GM18517 (cell line): ENCODE data around the gene METRN.

Experiments used
- ATAC-seq: cut with Tn5 transposase; IDR thresholded peaks from one replicate; pipeline ENCODE4 v1.9.1; 2021; ENCODE audit warnings: mild to moderate bottlenecking, moderate library complexity; ENCODE audit not compliant: unreplicated experiment

METRN gene

DNA sequence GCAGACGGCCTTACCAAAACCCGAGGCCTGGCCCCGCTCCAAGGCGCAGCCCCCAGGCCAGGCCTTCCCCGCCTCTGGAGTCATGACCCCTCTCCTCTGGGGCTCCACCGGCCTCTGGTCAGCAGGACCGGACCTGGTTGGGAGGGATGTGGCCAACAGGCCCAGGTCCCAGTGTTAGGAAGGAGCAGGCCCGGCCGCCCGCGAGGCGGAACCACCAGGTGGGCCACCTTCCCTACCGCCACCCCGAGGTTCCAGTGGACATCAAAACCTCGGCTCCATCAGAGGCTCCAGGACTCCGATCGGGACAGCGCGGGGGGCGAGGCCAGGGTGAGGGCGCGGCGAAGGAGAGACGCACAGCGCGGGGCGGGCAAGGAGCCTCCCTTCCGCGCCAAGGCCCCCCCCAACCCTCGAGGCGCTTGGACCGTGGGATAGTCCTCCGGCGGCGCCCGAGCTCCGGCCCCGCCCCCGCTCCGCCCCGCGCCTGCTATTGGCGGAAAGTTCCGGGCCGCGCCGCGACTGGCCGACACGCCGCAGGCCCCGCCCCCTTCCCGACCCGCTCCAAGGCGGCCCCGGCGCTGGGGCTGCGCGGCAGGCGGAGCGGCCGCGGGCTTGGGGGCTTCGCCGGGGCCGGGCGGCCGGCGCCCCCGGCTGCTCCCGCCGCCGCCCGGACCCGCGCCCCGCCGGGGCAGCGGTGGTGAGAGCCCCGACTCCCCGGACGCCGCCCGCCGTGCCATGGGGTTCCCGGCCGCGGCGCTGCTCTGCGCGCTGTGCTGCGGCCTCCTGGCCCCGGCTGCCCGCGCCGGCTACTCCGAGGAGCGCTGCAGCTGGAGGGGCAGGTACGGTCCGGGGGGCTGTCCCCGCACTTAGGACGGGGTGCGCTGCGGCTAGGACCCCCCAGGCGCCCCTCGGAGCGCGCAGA, at the start of gene METRN:
Gene METRN (plus strand): TSS at position 561 of the 919 bp plus-strand sequence. CDS start 172 bp downstream, at position 733.
- no peak for ATAC-seq

DNA sequence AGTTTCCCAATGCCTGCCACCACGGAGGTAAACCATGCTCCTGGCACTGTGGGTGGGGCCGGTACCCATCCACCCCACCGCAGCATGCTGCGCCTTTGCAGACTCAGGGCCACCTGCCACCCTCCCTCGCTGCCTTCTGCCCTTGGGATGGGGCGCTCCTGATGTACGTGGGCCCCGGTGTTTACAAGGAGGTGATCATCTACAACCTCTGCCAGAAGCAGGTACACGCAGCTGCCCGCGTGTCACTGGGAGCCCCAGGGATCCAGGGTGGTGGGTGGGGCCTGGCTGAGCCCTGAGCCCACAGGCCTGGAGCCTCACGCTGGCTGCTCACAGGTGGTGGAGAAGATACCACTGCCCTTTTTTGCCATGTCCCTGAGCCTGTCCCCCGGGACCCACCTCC, 48.3 kb upstream of the METRN start:
- ATAC-seq = no peak

DNA sequence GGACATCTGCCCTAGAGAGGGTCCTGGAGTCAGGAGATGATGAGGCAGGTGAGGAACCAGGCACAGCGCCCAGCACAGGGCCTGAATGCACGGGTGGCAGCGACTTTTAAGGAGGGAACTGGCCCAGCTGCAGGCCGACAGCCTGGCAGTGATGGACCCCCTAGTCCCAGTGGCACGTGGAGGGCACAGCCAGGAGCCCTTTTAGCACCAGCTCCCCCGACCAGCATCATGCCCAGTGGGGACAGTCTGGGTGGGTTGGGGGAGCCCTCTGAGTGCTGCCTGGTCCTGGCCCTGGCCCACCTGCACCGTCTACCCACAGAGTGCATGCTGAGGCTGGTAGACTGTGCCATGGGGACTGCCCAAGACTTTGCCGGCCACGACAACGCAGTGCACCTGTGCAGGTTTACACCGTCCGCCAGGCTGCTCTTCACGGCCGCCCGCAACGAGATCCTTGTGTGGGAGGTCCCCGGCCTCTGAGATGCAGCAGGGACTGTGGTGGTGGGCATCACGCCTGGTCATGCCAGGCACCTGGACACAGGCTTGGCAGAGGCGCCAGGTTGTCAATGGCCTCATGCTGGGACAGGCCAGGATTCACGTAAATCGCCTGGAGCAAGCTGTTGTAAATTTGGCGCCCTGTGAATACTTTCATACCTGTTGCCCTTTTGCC, 47.7 kb upstream of the METRN start:
- no peak for ATAC-seq

GRCh38 chr16:667780-668518, 47.0 kb upstream of the METRN start, which contains the start of gene RHOT2:
Gene RHOT2 (plus strand): TSS chr16:668132. CDS start chr16:668200, 68 bp downstream.
- ATAC-seq = no peak

GRCh38 chr16:668519-669171, 46.3 kb upstream of the METRN start:
- ATAC-seq = no peak

GRCh38 chr16:669666-670065, 45.3 kb upstream of the METRN start:
- ATAC-seq = no peak

DNA sequence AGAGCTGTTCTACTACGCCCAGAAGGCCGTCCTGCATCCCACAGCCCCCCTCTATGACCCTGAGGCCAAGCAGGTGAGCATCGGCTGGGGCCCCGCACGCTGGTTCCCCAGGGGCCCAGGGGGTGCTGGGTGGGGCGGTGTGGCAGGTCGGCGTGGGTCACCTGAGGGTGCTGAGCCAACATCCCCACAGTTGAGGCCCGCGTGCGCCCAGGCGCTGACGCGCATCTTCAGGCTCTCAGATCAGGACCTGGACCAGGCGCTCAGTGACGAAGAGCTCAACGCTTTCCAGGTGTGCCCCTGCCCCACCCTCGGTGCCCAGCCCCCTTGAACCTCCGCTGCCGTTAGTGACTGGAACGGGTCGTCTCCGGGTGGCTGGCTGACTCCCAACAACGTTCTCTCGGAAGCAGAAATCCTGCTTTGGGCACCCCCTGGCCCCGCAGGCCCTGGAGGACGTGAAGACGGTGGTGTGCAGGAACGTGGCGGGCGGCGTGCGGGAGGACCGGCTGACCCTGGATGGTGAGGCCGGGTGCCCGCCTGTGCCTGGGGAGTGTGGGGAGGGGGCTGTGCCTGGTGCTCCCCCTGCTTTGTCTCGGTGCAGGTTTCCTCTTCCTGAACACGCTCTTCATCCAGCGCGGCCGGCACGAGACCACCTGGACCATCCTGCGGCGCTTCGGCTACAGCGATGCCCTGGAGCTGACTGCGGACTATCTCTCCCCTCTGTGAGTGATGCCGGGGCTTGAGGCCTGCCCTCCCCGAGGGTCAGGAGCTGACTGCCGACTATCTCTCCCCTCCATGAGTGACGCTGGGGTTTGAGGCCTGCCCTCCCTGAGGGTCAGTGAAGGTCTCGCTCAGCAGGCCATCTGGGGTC, 44.2 kb upstream of the METRN start:
- ATAC-seq = no peak

DNA sequence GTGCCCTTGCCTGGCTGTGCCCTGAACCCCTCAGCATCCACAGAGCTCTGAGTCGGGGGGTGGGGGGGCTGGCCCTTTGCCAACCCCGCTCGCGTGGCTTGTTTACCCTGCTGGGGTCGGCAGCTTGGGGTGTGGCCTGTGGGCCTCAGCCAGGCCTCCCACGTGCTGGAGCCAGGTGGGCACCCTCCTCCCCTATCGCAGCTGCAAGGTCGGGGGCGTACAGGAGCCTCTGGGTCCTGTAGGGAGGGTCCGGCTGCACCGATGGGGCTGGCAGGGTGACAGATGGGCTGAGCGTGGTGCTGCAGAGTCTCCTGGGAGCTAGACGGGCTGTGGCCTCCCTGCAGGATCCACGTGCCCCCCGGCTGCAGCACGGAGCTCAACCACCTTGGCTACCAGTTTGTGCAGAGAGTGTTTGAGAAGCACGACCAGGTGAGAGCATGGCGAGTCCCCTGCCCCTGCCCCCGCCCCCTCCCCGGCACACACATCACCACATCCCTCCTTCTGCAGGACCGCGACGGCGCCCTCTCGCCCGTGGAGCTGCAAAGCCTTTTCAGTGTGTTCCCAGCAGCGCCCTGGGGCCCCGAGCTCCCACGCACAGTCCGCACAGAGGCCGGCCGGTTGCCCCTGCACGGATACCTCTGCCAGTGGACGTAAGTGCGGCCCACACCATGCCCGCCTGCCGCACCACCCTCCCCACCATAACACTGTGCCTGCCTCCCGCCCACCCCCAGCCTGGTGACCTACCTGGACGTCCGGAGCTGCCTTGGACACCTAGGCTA, 43.4 kb upstream of the METRN start:
- no peak for ATAC-seq

DNA sequence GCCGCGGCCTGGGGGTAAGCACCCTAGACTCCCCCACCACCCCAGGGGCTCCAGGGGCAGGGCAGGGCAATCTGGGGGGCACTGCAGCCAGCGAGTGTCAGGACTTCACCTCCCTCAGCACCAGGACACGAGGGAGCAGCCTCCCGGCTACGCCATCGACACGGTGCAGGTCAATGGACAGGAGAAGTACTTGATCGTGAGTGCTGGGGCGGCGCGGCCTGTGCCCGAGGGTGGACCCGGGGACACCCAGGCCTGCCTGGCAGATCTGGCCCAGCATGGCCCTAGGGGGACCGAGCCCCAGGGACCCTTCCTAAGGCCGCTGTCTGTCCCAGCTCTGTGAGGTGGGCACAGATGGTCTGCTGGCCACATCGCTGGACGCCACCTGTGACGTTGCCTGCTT, 42.5 kb upstream of the METRN start:
- ATAC-seq = no peak

DNA sequence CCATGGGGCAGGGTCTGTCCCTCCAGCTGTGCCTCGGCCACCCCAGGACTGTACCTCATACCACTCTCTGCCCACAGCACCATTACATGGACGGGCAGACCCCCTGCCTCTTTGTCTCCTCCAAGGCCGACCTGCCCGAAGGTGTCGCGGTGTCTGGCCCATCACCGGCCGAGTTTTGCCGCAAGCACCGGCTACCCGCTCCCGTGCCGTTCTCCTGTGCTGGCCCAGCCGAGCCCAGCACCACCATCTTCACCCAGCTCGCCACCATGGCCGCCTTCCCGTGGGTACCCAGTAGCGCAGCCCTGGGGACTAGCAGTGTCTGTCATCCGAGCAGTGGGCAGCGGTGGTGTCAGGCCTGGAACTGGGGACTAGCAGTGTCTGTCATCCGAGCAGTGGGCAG, 42.1 kb upstream of the METRN start:
- no peak for ATAC-seq

DNA sequence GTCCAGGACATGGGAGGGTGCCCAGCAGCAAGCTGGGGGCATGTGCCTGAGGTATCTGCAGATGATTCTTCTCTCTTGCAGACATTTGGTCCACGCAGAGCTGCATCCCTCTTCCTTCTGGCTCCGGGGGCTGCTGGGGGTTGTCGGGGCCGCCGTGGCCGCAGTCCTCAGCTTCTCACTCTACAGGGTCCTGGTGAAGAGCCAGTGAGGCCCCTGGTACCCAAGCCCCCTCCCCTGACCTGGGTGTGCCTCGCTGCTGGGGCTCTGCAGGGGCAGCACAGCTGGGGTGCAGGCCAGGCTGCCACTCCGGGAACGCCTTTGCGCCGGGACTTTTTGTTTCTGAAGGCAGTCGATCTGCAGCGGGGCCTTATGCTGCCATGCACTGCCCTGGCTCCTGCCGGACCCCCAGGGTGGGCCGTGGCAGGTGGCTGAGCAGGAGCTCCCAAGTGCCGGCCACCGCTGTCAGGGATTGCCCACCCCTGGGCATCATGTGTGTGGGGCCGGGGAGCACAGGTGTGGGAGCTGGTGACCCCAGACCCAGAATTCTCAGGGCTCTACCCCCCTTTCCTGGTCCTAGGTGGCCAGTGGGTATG, 41.4 kb upstream of the METRN start:
- no peak for ATAC-seq

- no peak for ATAC-seq
Measured at GRCh38 chr16:674214-674881, 40.6 kb upstream of the METRN start.

DNA sequence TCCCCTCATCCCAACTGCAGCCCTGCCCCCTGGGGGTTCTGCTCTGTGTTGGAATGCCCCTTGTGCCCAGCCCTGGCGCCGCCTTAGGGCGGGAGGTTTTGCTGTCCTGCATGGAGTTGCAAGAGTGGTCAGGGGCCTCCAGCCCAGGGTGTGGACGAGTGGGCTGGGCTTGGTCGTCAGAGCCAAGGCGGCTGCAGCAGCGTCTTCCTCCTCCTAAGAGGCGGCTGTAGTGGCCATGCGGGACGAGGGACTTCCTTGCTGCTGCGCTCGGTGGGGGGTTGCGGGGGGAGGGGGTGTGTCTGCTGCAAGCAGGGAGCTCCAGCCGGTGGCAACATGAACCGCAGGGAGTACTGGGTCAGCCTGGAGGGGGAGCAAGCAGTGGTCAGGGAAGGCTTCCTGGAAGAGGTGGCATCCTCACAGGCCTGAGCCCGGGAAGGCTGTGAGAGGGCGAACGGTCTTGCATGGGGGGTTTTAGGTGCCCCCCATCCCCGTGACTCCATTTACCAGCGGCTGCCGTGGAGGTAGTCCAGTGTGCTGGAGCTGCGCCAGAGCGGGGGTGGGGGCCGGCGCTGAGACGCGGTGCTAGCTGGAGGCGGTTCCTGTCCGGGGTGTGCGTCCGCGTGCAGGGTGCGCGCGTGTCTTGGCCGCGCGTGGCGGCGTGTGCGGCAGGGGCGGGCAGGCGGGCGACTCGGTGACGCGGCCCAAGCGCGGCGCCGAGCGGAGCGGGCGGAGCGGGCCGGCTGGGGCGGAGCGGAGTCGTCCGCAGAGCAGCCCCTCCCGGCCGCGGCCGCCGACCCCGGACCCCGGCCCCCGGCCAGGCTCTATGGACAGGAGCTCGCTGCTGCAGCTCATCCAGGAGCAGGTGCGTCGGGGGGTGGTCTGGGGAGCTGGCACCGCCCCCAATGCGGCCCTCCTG, 39.7 kb upstream of the METRN start, which contains the start of gene RHBDL1:
Gene RHBDL1 (plus strand): TSS at position 704 of the 916 bp plus-strand sequence. CDS start 120 bp downstream, at position 824.
- no peak for ATAC-seq

DNA sequence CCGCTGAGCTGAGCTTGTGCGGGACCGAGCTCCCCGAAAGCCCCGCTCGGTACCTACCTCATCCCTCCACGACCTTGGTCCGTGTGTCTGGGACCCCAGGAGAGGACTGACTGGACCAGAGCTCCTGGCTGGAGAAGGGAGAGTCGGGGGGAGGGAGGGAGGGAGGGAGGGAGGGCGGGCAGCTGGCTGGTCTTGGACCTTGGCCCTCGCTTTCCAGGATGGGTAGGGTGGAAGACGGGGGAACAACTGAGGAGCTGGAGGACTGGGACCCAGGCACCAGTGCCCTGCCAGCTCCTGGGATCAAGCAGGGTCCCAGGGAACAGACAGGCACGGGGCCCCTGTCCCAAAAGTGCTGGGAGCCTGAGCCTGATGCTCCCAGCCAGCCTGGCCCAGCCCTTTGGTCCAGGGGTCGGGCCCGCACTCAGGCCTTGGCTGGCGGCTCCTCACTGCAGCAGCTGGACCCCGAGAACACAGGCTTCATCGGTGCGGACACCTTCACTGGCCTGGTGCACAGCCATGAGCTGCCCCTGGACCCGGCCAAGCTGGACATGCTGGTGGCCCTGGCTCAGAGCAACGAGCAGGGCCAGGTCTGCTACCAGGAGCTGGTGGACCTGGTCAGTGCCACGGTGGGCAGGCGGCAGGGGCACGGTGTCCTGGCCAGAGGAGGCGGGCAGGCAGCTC, 38.9 kb upstream of the METRN start:
- no peak for ATAC-seq

DNA sequence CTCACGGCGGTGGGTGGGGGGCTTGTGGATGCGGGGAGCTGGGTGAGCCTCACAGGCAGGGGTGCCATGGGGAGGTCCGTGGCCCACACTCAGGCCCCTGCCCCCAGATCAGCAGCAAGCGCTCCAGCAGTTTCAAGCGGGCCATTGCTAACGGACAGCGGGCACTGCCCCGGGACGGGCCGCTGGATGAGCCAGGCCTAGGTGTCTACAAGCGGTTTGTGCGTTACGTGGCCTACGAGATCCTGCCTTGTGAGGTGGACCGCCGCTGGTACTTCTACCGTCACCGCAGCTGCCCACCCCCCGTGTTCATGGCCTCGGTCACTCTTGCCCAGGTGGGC, 38.4 kb upstream of the METRN start:
- ATAC-seq = no peak

DNA sequence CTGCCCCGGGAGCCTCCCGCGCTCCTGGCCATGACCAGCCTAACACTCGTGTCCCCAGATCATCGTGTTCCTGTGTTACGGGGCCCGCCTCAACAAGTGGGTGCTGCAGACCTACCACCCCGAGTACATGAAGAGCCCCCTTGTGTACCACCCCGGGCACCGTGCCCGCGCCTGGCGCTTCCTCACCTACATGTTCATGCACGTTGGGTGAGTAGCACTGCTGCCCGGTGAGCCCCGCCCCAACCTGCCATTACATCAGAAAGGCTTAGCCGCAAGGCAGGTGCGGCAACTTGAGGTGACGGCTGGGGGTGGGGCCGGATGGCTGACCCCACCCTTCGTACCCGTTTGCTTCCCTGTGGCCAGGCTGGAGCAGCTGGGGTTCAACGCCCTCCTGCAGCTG, 38.0 kb upstream of the METRN start:
- ATAC-seq = no peak
